Measurements from ENCODE around the gene TBC1D5. TPM values are rescaled to one million over a fixed set of nuclear protein-coding genes. Genes with fewer than 3 reads are reported as not detected.

TBC1D5 gene
- total RNA-seq, 1 donor from 2014 or later, result 108 TPM

- Histone ChIP-seq H3K9me3 (ENCODE audit: low read depth) (no peaks in the 10 kb centered on the region), H3K4me3 (no peak overlapping the region), H3F3A (ENCODE audit: low read depth) (no peaks in the 10 kb centered on the region), H3K36me3 (no peaks in the 10 kb centered on the region), H3K4me1 (peaks cover 20% of the 10 kb centered on the region), H3K4me2 (no peak overlapping the region), H2AFZ (replicated peaks) (no peak overlapping the region), H3K27ac (no peak overlapping the region), H3K79me2 (ENCODE audit: low read depth) (no peaks in the 10 kb centered on the region), H3K27me3 (no peaks in the 10 kb centered on the region), H3K9ac (no peak overlapping the region), H4K20me1 (ENCODE audit: low read depth) (no peaks in the 10 kb centered on the region)
- H3K9me3 Mint-ChIP-seq, result no peaks in the 10 kb centered on the region
- no peak overlapping the region for H3K27ac Mint-ChIP-seq
- DNase-seq (ENCODE audit: low spot score), result no peak
- no peak overlapping the region for H3K4me3 Mint-ChIP-seq
- no peaks in the 10 kb centered on the region for H3K27me3 Mint-ChIP-seq (ENCODE audit: insufficient read depth, low read depth)
- H3K36me3 Mint-ChIP-seq, result peaks cover 1% of the 10 kb centered on the region
- TF ChIP-seq EZH2 (IDR thresholded peaks at IDR 0.05), result no peak
- no peak for TF ChIP-seq EZH2phosphoT487 (IDR thresholded peaks at IDR 0.05)
- no peak for TF ChIP-seq CTCF (IDR thresholded peaks at IDR 0.05)
- peaks cover 26% of the 10 kb centered on the region for H3K4me1 Mint-ChIP-seq
Observed at GRCh38 chr3:17552351-17552750, 190.1 kb downstream of the TBC1D5 start.

- H3K4me1 Mint-ChIP-seq, result peaks cover 26% of the 10 kb centered on the region
Observed at GRCh38 chr3:17551895-17552294, 190.5 kb downstream of the TBC1D5 start.

GRCh38 chr3:17551333-17551732 lies 191.1 kb downstream of the TBC1D5 start:
- H3K4me2 ChIP-seq, result no peak overlapping the region
- no peak for DNase-seq (ENCODE audit: low spot score)
- H3K36me3 ChIP-seq, result no peaks in the 10 kb centered on the region
- H3K27ac Mint-ChIP-seq, result peak overlapping the region; percentile 15
- H3F3A ChIP-seq (ENCODE audit: low read depth), result no peaks in the 10 kb centered on the region
- H3K79me2 ChIP-seq (ENCODE audit: low read depth), result no peaks in the 10 kb centered on the region
- H3K9me3 ChIP-seq (ENCODE audit: low read depth), result no peaks in the 10 kb centered on the region
- H3K4me3 Mint-ChIP-seq, result no peak overlapping the region
- no peaks in the 10 kb centered on the region for H3K27me3 Mint-ChIP-seq (ENCODE audit: insufficient read depth, low read depth)
- H3K27ac ChIP-seq, result no peak overlapping the region
- H3K4me1 Mint-ChIP-seq, result peaks cover 25% of the 10 kb centered on the region
- no peak overlapping the region for H2AFZ ChIP-seq (replicated peaks)
- no peak overlapping the region for H3K4me3 ChIP-seq
- H3K36me3 Mint-ChIP-seq, result peaks cover 1% of the 10 kb centered on the region
- H4K20me1 ChIP-seq (ENCODE audit: low read depth), result no peaks in the 10 kb centered on the region
- H3K4me1 ChIP-seq, result peaks cover 27% of the 10 kb centered on the region
- no peaks in the 10 kb centered on the region for H3K27me3 ChIP-seq
- no peak overlapping the region for H3K9ac ChIP-seq
- no peak for TF ChIP-seq CTCF (IDR thresholded peaks at IDR 0.05)
- no peak for TF ChIP-seq EZH2 (IDR thresholded peaks at IDR 0.05)
- no peak for TF ChIP-seq EZH2phosphoT487 (IDR thresholded peaks at IDR 0.05)
- H3K9me3 Mint-ChIP-seq, result no peaks in the 10 kb centered on the region

More at GRCh38 chr3:17551895-17552294, 190.5 kb downstream of the TBC1D5 start:
- Histone ChIP-seq H3K4me2 (no peak overlapping the region), H3K36me3 (no peaks in the 10 kb centered on the region), H3F3A (ENCODE audit: low read depth) (no peaks in the 10 kb centered on the region), H3K27me3 (no peaks in the 10 kb centered on the region), H3K27ac (no peak overlapping the region), H3K4me3 (no peak overlapping the region), H3K4me1 (peaks cover 24% of the 10 kb centered on the region), H3K9ac (no peak overlapping the region), H3K9me3 (ENCODE audit: low read depth) (no peaks in the 10 kb centered on the region), H4K20me1 (ENCODE audit: low read depth) (no peaks in the 10 kb centered on the region), H2AFZ (replicated peaks) (no peak overlapping the region), H3K79me2 (ENCODE audit: low read depth) (no peaks in the 10 kb centered on the region)
- H3K9me3 Mint-ChIP-seq, result no peaks in the 10 kb centered on the region
- no peak for DNase-seq (ENCODE audit: low spot score)
- no peak overlapping the region for H3K4me3 Mint-ChIP-seq
- H3K27me3 Mint-ChIP-seq (ENCODE audit: insufficient read depth, low read depth), result no peaks in the 10 kb centered on the region
- H3K27ac Mint-ChIP-seq, result no peak overlapping the region
- TF ChIP-seq EZH2phosphoT487 (IDR thresholded peaks at IDR 0.05) (no peak), CTCF (IDR thresholded peaks at IDR 0.05) (no peak), EZH2 (IDR thresholded peaks at IDR 0.05) (no peak)
- peaks cover 1% of the 10 kb centered on the region for H3K36me3 Mint-ChIP-seq

Measured in neural progenitor cell (in vitro differentiated cells).